ENCODE measurements around the gene PLPP2.

The PLPP2 gene

GRCh38 chr19:291006-291521, at the start of gene PLPP2:
PLPP2 (minus strand) TSS chr19:291403; CDS start chr19:291336, 67 bp downstream.
- Mint-ChIP-seq H3K27me3 (ENCODE audit: low read depth) (peaks cover 49% of the 10 kb centered on the region), H3K4me3 (no peak within 1 kb of the TSS), H3K4me1 (ENCODE audit: low read depth) (no peaks in the 10 kb centered on the region), H3K27ac (no peak within 1 kb of the TSS), H3K9me3 (no peaks in the 10 kb centered on the region), H3K36me3 (ENCODE audit: low read depth) (no peaks in the 10 kb centered on the region)

- peaks cover 39% of the 10 kb centered on the region for H3K4me1 Mint-ChIP-seq (ENCODE audit: low read depth)
- peak overlapping the region; percentile 12 for H3K4me3 Mint-ChIP-seq
- peaks cover 19% of the 10 kb centered on the region for H3K36me3 Mint-ChIP-seq (ENCODE audit: low read depth)
- H3K27me3 Mint-ChIP-seq (ENCODE audit: low read depth): peaks cover 9% of the 10 kb centered on the region
- H3K9me3 Mint-ChIP-seq: no peaks in the 10 kb centered on the region
- H3K27ac Mint-ChIP-seq: no peak overlapping the region
Observed at GRCh38 chr19:340620-341385, 49.6 kb upstream of the PLPP2 start.

GRCh38 chr19:339262-339887, 48.2 kb upstream of the PLPP2 start:
- peaks cover 25% of the 10 kb centered on the region for H3K36me3 Mint-ChIP-seq (ENCODE audit: low read depth)

GRCh38 chr19:338421-338820, 47.2 kb upstream of the PLPP2 start:
- Mint-ChIP-seq H3K27ac (no peak overlapping the region), H3K27me3 (ENCODE audit: low read depth) (no peaks in the 10 kb centered on the region), H3K36me3 (ENCODE audit: low read depth) (peaks cover 28% of the 10 kb centered on the region), H3K4me3 (no peak overlapping the region), H3K4me1 (ENCODE audit: low read depth) (peaks cover 30% of the 10 kb centered on the region), H3K9me3 (no peaks in the 10 kb centered on the region)

More at GRCh38 chr19:339262-339887, 48.2 kb upstream of the PLPP2 start:
- H3K27ac Mint-ChIP-seq: no peak overlapping the region
- no peak overlapping the region for H3K4me3 Mint-ChIP-seq
- no peaks in the 10 kb centered on the region for H3K27me3 Mint-ChIP-seq (ENCODE audit: low read depth)
- H3K9me3 Mint-ChIP-seq: no peaks in the 10 kb centered on the region
- peaks cover 36% of the 10 kb centered on the region for H3K4me1 Mint-ChIP-seq (ENCODE audit: low read depth)

GRCh38 chr19:336067-336614, 44.9 kb upstream of the PLPP2 start:
- H3K4me3 Mint-ChIP-seq: no peak overlapping the region
- H3K27me3 Mint-ChIP-seq (ENCODE audit: low read depth): no peaks in the 10 kb centered on the region
- H3K9me3 Mint-ChIP-seq: no peaks in the 10 kb centered on the region
- H3K36me3 Mint-ChIP-seq (ENCODE audit: low read depth): peaks cover 28% of the 10 kb centered on the region
- H3K4me1 Mint-ChIP-seq (ENCODE audit: low read depth): peaks cover 18% of the 10 kb centered on the region
- no peak overlapping the region for H3K27ac Mint-ChIP-seq

GRCh38 chr19:335486-336066, 44.4 kb upstream of the PLPP2 start:
- H3K4me1 Mint-ChIP-seq (ENCODE audit: low read depth): peaks cover 14% of the 10 kb centered on the region
- no peak overlapping the region for H3K4me3 Mint-ChIP-seq

GRCh38 chr19:335072-335471, 43.9 kb upstream of the PLPP2 start:
- no peaks in the 10 kb centered on the region for H3K27me3 Mint-ChIP-seq (ENCODE audit: low read depth)
- peaks cover 4% of the 10 kb centered on the region for H3K9me3 Mint-ChIP-seq
- peaks cover 32% of the 10 kb centered on the region for H3K36me3 Mint-ChIP-seq (ENCODE audit: low read depth)
- no peak overlapping the region for H3K4me3 Mint-ChIP-seq
- H3K4me1 Mint-ChIP-seq (ENCODE audit: low read depth): peaks cover 11% of the 10 kb centered on the region
- H3K27ac Mint-ChIP-seq: no peak overlapping the region

More at GRCh38 chr19:335486-336066, 44.4 kb upstream of the PLPP2 start:
- no peak overlapping the region for H3K27ac Mint-ChIP-seq
- peaks cover 3% of the 10 kb centered on the region for H3K9me3 Mint-ChIP-seq
- peaks cover 33% of the 10 kb centered on the region for H3K36me3 Mint-ChIP-seq (ENCODE audit: low read depth)
- no peaks in the 10 kb centered on the region for H3K27me3 Mint-ChIP-seq (ENCODE audit: low read depth)

GRCh38 chr19:334296-335071, 43.3 kb upstream of the PLPP2 start:
- no peaks in the 10 kb centered on the region for H3K27me3 Mint-ChIP-seq (ENCODE audit: low read depth)
- peaks cover 6% of the 10 kb centered on the region for H3K4me1 Mint-ChIP-seq (ENCODE audit: low read depth)
- no peak overlapping the region for H3K27ac Mint-ChIP-seq
- H3K9me3 Mint-ChIP-seq: peaks cover 4% of the 10 kb centered on the region
- peaks cover 32% of the 10 kb centered on the region for H3K36me3 Mint-ChIP-seq (ENCODE audit: low read depth)
- H3K4me3 Mint-ChIP-seq: no peak overlapping the region

- H3K27ac Mint-ChIP-seq: no peak overlapping the region
Observed at GRCh38 chr19:330503-330902, 39.3 kb upstream of the PLPP2 start.

GRCh38 chr19:329876-330275, 38.7 kb upstream of the PLPP2 start:
- peaks cover 22% of the 10 kb centered on the region for H3K9me3 Mint-ChIP-seq
- H3K36me3 Mint-ChIP-seq (ENCODE audit: low read depth): peaks cover 53% of the 10 kb centered on the region
- H3K4me3 Mint-ChIP-seq: no peak overlapping the region

More at GRCh38 chr19:330503-330902, 39.3 kb upstream of the PLPP2 start:
- Mint-ChIP-seq H3K36me3 (ENCODE audit: low read depth) (peaks cover 55% of the 10 kb centered on the region), H3K4me1 (ENCODE audit: low read depth) (no peaks in the 10 kb centered on the region), H3K4me3 (no peak overlapping the region), H3K27me3 (ENCODE audit: low read depth) (no peaks in the 10 kb centered on the region), H3K9me3 (peaks cover 22% of the 10 kb centered on the region)

GRCh38 chr19:328025-328505, 36.9 kb upstream of the PLPP2 start:
- peaks cover 43% of the 10 kb centered on the region for H3K36me3 Mint-ChIP-seq (ENCODE audit: low read depth)

More at GRCh38 chr19:329876-330275, 38.7 kb upstream of the PLPP2 start:
- H3K27me3 Mint-ChIP-seq (ENCODE audit: low read depth): no peaks in the 10 kb centered on the region
- no peaks in the 10 kb centered on the region for H3K4me1 Mint-ChIP-seq (ENCODE audit: low read depth)
- no peak overlapping the region for H3K27ac Mint-ChIP-seq

GRCh38 chr19:327291-328024, 36.3 kb upstream of the PLPP2 start:
- Mint-ChIP-seq H3K27me3 (ENCODE audit: low read depth) (no peaks in the 10 kb centered on the region), H3K4me1 (ENCODE audit: low read depth) (no peaks in the 10 kb centered on the region), H3K4me3 (no peak overlapping the region), H3K9me3 (peaks cover 22% of the 10 kb centered on the region), H3K36me3 (ENCODE audit: low read depth) (peaks cover 43% of the 10 kb centered on the region), H3K27ac (no peak overlapping the region)

More at GRCh38 chr19:328025-328505, 36.9 kb upstream of the PLPP2 start:
- no peak overlapping the region for H3K4me3 Mint-ChIP-seq
- H3K9me3 Mint-ChIP-seq: peaks cover 22% of the 10 kb centered on the region
- H3K4me1 Mint-ChIP-seq (ENCODE audit: low read depth): no peaks in the 10 kb centered on the region
- H3K27me3 Mint-ChIP-seq (ENCODE audit: low read depth): no peaks in the 10 kb centered on the region
- no peak overlapping the region for H3K27ac Mint-ChIP-seq

- Mint-ChIP-seq H3K4me1 (ENCODE audit: low read depth) (no peaks in the 10 kb centered on the region), H3K27ac (no peak overlapping the region), H3K36me3 (ENCODE audit: low read depth) (peaks cover 43% of the 10 kb centered on the region), H3K9me3 (peaks cover 22% of the 10 kb centered on the region), H3K27me3 (ENCODE audit: low read depth) (no peaks in the 10 kb centered on the region), H3K4me3 (no peak overlapping the region)
Observed at GRCh38 chr19:326871-327270, 35.7 kb upstream of the PLPP2 start.
